Liver (tissue), 9 donors: Measurements from ENCODE around the gene ADAMTS19. TPM values are rescaled to one million over a fixed set of nuclear protein-coding genes. Genes with fewer than 3 reads are reported as not detected.

ENCODE experiments used
- DNase-seq: peaks from one replicate; pipeline ENCODE4 v3.0.0-alpha.2; 2017; ENCODE audit warnings: low spot score
- H3K27ac ChIP-seq, 2 donors: one replicate each; pipeline ENCODE4 v1.7.0; 2013; ENCODE audit warnings: inconsistent platforms in 2 of 2, low read length in 2 of 2, control low read depth in 1 of 2, low read depth in 1 of 2, mild to moderate bottlenecking in 1 of 2
- H3K27me3 ChIP-seq, 4 donors: one replicate each; pipeline versions ENCODE4 v1.6.1 to v1.7.0; 2013; ENCODE audit warnings: low read length in 3 of 4, inconsistent platforms in 1 of 4, mild to moderate bottlenecking in 1 of 4, moderate library complexity in 1 of 4; ENCODE audit not compliant: control insufficient read depth in 4 of 4, insufficient read depth in 4 of 4
- H3K36me3 ChIP-seq, 4 donors: one replicate each; pipeline versions ENCODE4 v1.6.1 to v1.7.0; 2013; ENCODE audit warnings: low read length in 3 of 4, mild to moderate bottlenecking in 3 of 4, low read depth in 1 of 4, moderate library complexity in 1 of 4; ENCODE audit not compliant: control insufficient read depth in 4 of 4, insufficient read depth in 3 of 4
- H3K4me1 ChIP-seq, 4 donors: one replicate each; pipeline versions ENCODE4 v1.6.1 to v1.7.0; 2013; ENCODE audit warnings: low read length in 3 of 4, mild to moderate bottlenecking in 3 of 4, moderate library complexity in 1 of 4; ENCODE audit not compliant: control insufficient read depth in 4 of 4, insufficient read depth in 4 of 4
- H3K4me3 ChIP-seq, 3 donors: one replicate each; pipeline versions ENCODE4 v1.6.1 to v1.7.0; 2013; ENCODE audit warnings: low read length in 3 of 3, control low read depth in 1 of 3, low read depth in 1 of 3, mild to moderate bottlenecking in 1 of 3
- H3K9ac ChIP-seq, 2 donors: one replicate each; pipeline ENCODE4 v1.7.0; 2013; ENCODE audit warnings: low read length in 2 of 2, mild to moderate bottlenecking in 2 of 2, moderate library complexity in 2 of 2, control low read depth in 1 of 2, low read depth in 1 of 2
- H3K9me3 ChIP-seq, 4 donors: one replicate each; pipeline versions ENCODE4 v1.6.1 to v1.7.0; 2013; ENCODE audit warnings: low read length in 3 of 4; ENCODE audit not compliant: control insufficient read depth in 4 of 4
- EGR1 ChIP-seq, 2 donors: IDR thresholded peaks; 2 replicates each; pipeline ENCODE4 v1.6.1; 2016 to 2018; ENCODE audit warnings: antibody characterized with exemption in 2 of 2, low read depth in 2 of 2
- FOXA1 ChIP-seq: IDR thresholded peaks from 2 replicates; pipeline ENCODE4 v1.6.1; 2016; ENCODE audit warnings: antibody characterized with exemption
- FOXA2 ChIP-seq: IDR thresholded peaks from 2 replicates; pipeline ENCODE4 v1.6.1; 2016; ENCODE audit warnings: antibody characterized with exemption
- GABPA ChIP-seq, 2 donors: IDR thresholded peaks in 1 of 2; conservative IDR thresholded peaks in 1 of 2; 2 replicates each; pipeline ENCODE4 v1.6.1; 2016; ENCODE audit warnings: antibody characterized with exemption in 2 of 2, mild to moderate bottlenecking in 1 of 2, moderate library complexity in 1 of 2
- HNF4A ChIP-seq, 2 donors: conservative IDR thresholded peaks; 2 replicates each; pipeline ENCODE4 v1.6.1; 2016; ENCODE audit warnings: antibody characterized with exemption in 2 of 2, mild to moderate bottlenecking in 2 of 2
- HNF4G ChIP-seq: IDR thresholded peaks from 2 replicates; pipeline ENCODE4 v1.6.1; 2016; ENCODE audit warnings: antibody characterized with exemption
- JUND ChIP-seq, 2 donors: IDR thresholded peaks; 2 replicates each; pipeline ENCODE4 v1.6.1; 2016; ENCODE audit warnings: antibody characterized with exemption in 2 of 2
- NR2F2 ChIP-seq: IDR thresholded peaks from 2 replicates; pipeline ENCODE4 v1.6.1; 2016; ENCODE audit warnings: antibody characterized with exemption
- RAD21 ChIP-seq, 2 donors: IDR thresholded peaks; 2 replicates each; pipeline ENCODE4 v1.6.1; 2016; ENCODE audit warnings: antibody characterized with exemption in 2 of 2, mild to moderate bottlenecking in 2 of 2
- RXRA ChIP-seq, 2 donors: IDR thresholded peaks; 2 replicates each; pipeline ENCODE4 v1.6.1; 2017 to 2018; ENCODE audit warnings: antibody characterized with exemption in 2 of 2, mild to moderate bottlenecking in 1 of 2
- SP1 ChIP-seq: IDR thresholded peaks from 2 replicates; pipeline ENCODE4 v1.6.1; 2018; ENCODE audit warnings: antibody characterized with exemption, mild to moderate bottlenecking
- TAF1 ChIP-seq: conservative IDR thresholded peaks from 2 replicates; pipeline ENCODE4 v1.6.1; 2016; ENCODE audit warnings: antibody characterized with exemption, mild to moderate bottlenecking
- YY1 ChIP-seq: IDR thresholded peaks from 2 replicates; pipeline ENCODE4 v1.6.1; 2016; ENCODE audit warnings: antibody characterized with exemption, mild to moderate bottlenecking
- WGBS: extraction: QIAGEN DNeasy Blood & Tissue Kit; methylation state at CpG from one replicate; pipeline ENCODE4 v1.1.7; 2013; 5-methylcytosine and 5-hydroxymethylcytosine counted together
- polyA plus RNA-seq, 2 donors: library from polyadenylated mRNA; stranded (reverse) in 1 of 2; unstranded in 1 of 2; fragments of 200-250 nt in 1 of 2; fragments of >200 nt in 1 of 2; fragmentation: Nextera tagmentation in 1 of 2; extraction: Ambion mirVana in 1 of 2; gene quantifications; one replicate each; pipeline versions ENCODE4 v1.2.1 to v1.2.3, GENCODE V29; 2013 to 2015
- total RNA-seq, 2 donors: library from RNA; depleted of rRNA; stranded (reverse); fragments of >200 nt; gene quantifications; one replicate each; pipeline ENCODE4 v1.2.3, GENCODE V29; 2014
- TF ChIP-seq, protein P1 (sequence below): IDR thresholded peaks from 2 replicates; pipeline ENCODE4 v1.6.1; 2016; ENCODE audit warnings: antibody characterized with exemption
- TF ChIP-seq, protein P2 (sequence below): IDR thresholded peaks from 2 replicates; pipeline ENCODE4 v1.6.1; 2016; ENCODE audit warnings: antibody characterized with exemption
- TF ChIP-seq, protein P3 (sequence below): IDR thresholded peaks from 2 replicates; pipeline ENCODE4 v1.6.1; 2016; ENCODE audit warnings: antibody characterized with exemption
- TF ChIP-seq, protein P4 (sequence below): fragments of 150-350 bp; IDR thresholded peaks from 2 replicates; pipeline ENCODE4 v1.5.1; 2017; ENCODE audit warnings: improper control_type of control experiment, low read depth, low read length; ENCODE audit not compliant: missing input control
- TF ChIP-seq, protein P5 (sequence below): IDR thresholded peaks from 2 replicates; pipeline ENCODE4 v1.6.1; 2016; ENCODE audit warnings: antibody characterized with exemption, mild to moderate bottlenecking
- donor health status: healthy.
- donor health status: healthy.
- donor health status: healthy.
- donor health status: healthy.
- donor health status: healthy.

The ADAMTS19 gene
- total and polyA plus RNA-seq, 4 donors = 0.09 TPM; not detected in 3

DNA sequence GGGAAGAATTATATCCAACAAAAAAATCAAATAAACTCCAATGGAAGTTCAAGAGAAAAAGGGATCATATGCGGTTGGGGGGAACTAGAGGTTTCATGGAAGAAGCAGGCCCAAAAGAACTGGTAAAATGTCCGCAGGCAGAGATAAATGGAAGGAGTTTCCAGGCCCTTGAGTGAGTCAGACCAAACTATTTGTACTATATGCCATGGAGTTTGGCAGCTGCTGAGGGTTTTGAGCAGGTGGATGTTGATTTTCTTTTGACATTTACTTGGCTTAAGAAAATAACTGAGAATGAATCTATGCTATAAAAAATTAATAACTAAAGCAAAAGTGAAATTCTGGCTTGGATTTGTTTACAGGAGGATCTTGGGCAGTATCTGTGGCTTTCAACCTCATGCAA is 321.5 kb downstream of the ADAMTS19 start:
- 83% methylated on average over 2 of the region's 2 CpGs for WGBS
- no peak overlapping the region for H3K27ac ChIP-seq
- DNase-seq = no peak
- no peaks in the 10 kb centered on the region for H3K27me3 ChIP-seq
- H3K9me3 ChIP-seq = no peaks in the 10 kb centered on the region
- no peaks in the 10 kb centered on the region for H3K36me3 ChIP-seq
- H3K9ac ChIP-seq = no peak overlapping the region
- no peak for TF ChIP-seq SP1
- TF ChIP-seq HNF4A (conservative IDR thresholded peaks at IDR 0.05) = no peak
- no peak for TF ChIP-seq YY1
- TF ChIP-seq EGR1 (IDR thresholded peaks at IDR 0.05; ENCODE audit: low read depth in 2 of 2) = no peak
- TF ChIP-seq JUND (IDR thresholded peaks at IDR 0.05) = no peak
- TF ChIP-seq, protein P1, sequence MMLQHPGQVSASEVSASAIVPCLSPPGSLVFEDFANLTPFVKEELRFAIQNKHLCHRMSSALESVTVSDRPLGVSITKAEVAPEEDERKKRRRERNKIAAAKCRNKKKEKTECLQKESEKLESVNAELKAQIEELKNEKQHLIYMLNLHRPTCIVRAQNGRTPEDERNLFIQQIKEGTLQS = no peak
- TF ChIP-seq, protein P2, sequence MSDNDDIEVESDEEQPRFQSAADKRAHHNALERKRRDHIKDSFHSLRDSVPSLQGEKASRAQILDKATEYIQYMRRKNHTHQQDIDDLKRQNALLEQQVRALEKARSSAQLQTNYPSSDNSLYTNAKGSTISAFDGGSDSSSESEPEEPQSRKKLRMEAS = no peak
- TF ChIP-seq, protein P3, sequence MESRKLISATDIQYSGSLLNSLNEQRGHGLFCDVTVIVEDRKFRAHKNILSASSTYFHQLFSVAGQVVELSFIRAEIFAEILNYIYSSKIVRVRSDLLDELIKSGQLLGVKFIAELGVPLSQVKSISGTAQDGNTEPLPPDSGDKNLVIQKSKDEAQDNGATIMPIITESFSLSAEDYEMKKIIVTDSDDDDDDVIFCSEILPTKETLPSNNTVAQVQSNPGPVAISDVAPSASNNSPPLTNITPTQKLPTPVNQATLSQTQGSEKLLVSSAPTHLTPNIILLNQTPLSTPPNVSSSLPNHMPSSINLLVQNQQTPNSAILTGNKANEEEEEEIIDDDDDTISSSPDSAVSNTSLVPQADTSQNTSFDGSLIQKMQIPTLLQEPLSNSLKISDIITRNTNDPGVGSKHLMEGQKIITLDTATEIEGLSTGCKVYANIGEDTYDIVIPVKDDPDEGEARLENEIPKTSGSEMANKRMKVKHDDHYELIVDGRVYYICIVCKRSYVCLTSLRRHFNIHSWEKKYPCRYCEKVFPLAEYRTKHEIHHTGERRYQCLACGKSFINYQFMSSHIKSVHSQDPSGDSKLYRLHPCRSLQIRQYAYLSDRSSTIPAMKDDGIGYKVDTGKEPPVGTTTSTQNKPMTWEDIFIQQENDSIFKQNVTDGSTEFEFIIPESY = no peak
- no peak for TF ChIP-seq TAF1
- TF ChIP-seq FOXA1 = no peak
- TF ChIP-seq, protein P4, sequence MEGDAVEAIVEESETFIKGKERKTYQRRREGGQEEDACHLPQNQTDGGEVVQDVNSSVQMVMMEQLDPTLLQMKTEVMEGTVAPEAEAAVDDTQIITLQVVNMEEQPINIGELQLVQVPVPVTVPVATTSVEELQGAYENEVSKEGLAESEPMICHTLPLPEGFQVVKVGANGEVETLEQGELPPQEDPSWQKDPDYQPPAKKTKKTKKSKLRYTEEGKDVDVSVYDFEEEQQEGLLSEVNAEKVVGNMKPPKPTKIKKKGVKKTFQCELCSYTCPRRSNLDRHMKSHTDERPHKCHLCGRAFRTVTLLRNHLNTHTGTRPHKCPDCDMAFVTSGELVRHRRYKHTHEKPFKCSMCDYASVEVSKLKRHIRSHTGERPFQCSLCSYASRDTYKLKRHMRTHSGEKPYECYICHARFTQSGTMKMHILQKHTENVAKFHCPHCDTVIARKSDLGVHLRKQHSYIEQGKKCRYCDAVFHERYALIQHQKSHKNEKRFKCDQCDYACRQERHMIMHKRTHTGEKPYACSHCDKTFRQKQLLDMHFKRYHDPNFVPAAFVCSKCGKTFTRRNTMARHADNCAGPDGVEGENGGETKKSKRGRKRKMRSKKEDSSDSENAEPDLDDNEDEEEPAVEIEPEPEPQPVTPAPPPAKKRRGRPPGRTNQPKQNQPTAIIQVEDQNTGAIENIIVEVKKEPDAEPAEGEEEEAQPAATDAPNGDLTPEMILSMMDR = no peak
- TF ChIP-seq GABPA (IDR thresholded peaks at IDR 0.05 in 1 of 2, conservative IDR thresholded peaks at IDR 0.05 in 1 of 2) = no peak
- no peak for TF ChIP-seq NR2F2
- TF ChIP-seq, protein P5, sequence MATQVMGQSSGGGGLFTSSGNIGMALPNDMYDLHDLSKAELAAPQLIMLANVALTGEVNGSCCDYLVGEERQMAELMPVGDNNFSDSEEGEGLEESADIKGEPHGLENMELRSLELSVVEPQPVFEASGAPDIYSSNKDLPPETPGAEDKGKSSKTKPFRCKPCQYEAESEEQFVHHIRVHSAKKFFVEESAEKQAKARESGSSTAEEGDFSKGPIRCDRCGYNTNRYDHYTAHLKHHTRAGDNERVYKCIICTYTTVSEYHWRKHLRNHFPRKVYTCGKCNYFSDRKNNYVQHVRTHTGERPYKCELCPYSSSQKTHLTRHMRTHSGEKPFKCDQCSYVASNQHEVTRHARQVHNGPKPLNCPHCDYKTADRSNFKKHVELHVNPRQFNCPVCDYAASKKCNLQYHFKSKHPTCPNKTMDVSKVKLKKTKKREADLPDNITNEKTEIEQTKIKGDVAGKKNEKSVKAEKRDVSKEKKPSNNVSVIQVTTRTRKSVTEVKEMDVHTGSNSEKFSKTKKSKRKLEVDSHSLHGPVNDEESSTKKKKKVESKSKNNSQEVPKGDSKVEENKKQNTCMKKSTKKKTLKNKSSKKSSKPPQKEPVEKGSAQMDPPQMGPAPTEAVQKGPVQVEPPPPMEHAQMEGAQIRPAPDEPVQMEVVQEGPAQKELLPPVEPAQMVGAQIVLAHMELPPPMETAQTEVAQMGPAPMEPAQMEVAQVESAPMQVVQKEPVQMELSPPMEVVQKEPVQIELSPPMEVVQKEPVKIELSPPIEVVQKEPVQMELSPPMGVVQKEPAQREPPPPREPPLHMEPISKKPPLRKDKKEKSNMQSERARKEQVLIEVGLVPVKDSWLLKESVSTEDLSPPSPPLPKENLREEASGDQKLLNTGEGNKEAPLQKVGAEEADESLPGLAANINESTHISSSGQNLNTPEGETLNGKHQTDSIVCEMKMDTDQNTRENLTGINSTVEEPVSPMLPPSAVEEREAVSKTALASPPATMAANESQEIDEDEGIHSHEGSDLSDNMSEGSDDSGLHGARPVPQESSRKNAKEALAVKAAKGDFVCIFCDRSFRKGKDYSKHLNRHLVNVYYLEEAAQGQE = no peak
- TF ChIP-seq HNF4G = no peak
- TF ChIP-seq RAD21 (IDR thresholded peaks at IDR 0.05) = no peak
- TF ChIP-seq FOXA2 = no peak
- TF ChIP-seq RXRA (IDR thresholded peaks at IDR 0.05) = no peak
- H3K4me1 ChIP-seq = no peaks in the 10 kb centered on the region
- H3K4me3 ChIP-seq = no peak overlapping the region
